Urinary bladder (tissue), 4 donors: ENCODE results near the gene PICK1. TPM values are rescaled to one million over a fixed set of nuclear protein-coding genes. Genes with fewer than 3 reads are reported as not detected.
"Not testable (repeated sequence)": the region's sequence is repeated elsewhere in the genome, so short reads cannot be mapped to it uniquely, and the experiment has no call there.

Experiments
- DNase-seq: peaks from one replicate; pipeline ENCODE4 v3.0.0-alpha.2; 2015; ENCODE audit errors: extremely low spot score
- H3K27ac ChIP-seq: one replicate; pipeline ENCODE4 v1.5.1; 2013; ENCODE audit warnings: low read depth, mild to moderate bottlenecking, moderate library complexity
- H3K36me3 ChIP-seq: one replicate; pipeline ENCODE4 v1.6.1; 2013; ENCODE audit warnings: mild to moderate bottlenecking, moderate library complexity; ENCODE audit not compliant: insufficient read depth
- H3K4me1 ChIP-seq: one replicate; pipeline ENCODE4 v1.6.1; 2013; ENCODE audit warnings: mild to moderate bottlenecking, moderate library complexity; ENCODE audit not compliant: insufficient read depth
- H3K4me3 ChIP-seq: one replicate; pipeline ENCODE4 v1.5.1; 2013; ENCODE audit warnings: low read depth, low read length
- WGBS: extraction: QIAGEN DNeasy Blood & Tissue Kit; methylation state at CpG from one replicate; pipeline ENCODE4 v1.1.7; 2013; 5-methylcytosine and 5-hydroxymethylcytosine counted together
- polyA plus RNA-seq: library from polyadenylated mRNA; stranded (reverse); fragments of 200-250 nt; gene quantifications from one replicate; pipeline ENCODE4 v1.2.3, GENCODE V29; 2013
- total RNA-seq: library from RNA; depleted of rRNA; stranded (reverse); fragments of >200 nt; gene quantifications from one replicate; pipeline ENCODE4 v1.2.3, GENCODE V29; 2014
- donor health status: healthy with polysubstance abuse.
- donor health status: healthy.

PICK1 gene
- total and polyA plus RNA-seq, 2 donors, result 13.7 to 19.4 TPM

- H3K27ac ChIP-seq, result no peak overlapping the region
- H3K36me3 ChIP-seq, result peaks cover 6% of the 10 kb centered on the region
- H3K4me3 ChIP-seq, result no peak overlapping the region
- no peak for DNase-seq
- WGBS, result 89% methylated on average over 22 of the region's 22 CpGs
- H3K4me1 ChIP-seq, result no peaks in the 10 kb centered on the region
These were observed 14.5 kb downstream of the PICK1 start for GRCh38 chr22:38071421-38072321.

DNA sequence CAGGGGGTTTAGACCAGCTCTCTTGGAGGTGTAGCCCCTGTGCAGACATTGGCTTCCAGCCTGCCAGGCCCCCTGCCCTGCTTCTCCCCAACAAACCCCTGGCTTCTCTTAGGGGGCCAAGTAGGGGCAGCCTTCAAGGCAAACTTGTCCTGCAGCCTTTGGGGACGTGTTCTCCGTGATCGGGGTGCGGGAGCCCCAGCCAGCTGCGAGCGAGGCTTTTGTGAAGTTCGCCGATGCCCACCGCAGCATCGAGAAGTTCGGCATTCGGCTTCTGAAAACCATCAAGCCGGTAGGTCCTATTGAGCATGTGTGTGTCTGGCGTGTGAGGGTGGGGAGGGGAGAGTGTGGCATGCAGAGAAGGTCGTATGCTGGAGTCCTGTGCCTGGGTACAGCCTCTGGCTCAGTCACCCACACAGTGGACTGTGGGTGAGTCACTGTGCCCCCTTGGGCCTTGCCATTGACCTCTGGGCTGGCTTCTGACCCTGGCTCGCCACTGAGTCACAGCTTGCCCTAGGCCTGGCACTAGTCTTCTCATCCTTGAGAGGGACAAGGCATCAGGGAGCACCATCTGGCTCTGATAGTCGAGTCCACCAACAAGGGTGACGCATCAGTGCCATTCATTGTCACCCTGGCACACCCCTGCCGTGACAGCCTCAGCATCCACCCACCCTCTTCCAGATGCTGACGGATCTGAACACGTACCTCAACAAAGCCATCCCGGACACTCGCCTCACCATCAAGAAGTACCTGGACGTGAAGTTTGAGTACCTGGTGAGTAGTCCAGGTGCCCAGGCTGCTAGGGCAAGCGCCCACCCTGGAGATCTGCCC, 15.3 kb downstream of the PICK1 start:
- WGBS, result 95% methylated on average over 25 of the region's 25 CpGs
- Histone ChIP-seq H3K27ac (no peak overlapping the region), H3K4me1 (no peaks in the 10 kb centered on the region), H3K4me3 (no peak overlapping the region), H3K36me3 (peaks cover 6% of the 10 kb centered on the region)
- no peak for DNase-seq

- Histone ChIP-seq H3K4me3 (no peak overlapping the region), H3K4me1 (no peaks in the 10 kb centered on the region), H3K36me3 (peaks cover 6% of the 10 kb centered on the region), H3K27ac (no peak overlapping the region)
- WGBS, result 94% methylated on average over 28 of the region's 28 CpGs
- no peak for DNase-seq
These were observed 16.2 kb downstream of the PICK1 start for GRCh38 chr22:38073150-38074130.

- no peaks in the 10 kb centered on the region for H3K4me1 ChIP-seq
- H3K27ac ChIP-seq, result no peak overlapping the region
- no peak for DNase-seq
- H3K4me3 ChIP-seq, result no peak overlapping the region
- peaks cover 6% of the 10 kb centered on the region for H3K36me3 ChIP-seq
- 83% methylated on average over 47 of the region's 47 CpGs for WGBS
These were observed 17.2 kb downstream of the PICK1 start for GRCh38 chr22:38074181-38075104.

GRCh38 chr22:38075105-38075825, 18.1 kb downstream of the PICK1 start:
- 92% methylated on average over 32 of the region's 32 CpGs for WGBS
- H3K4me1 ChIP-seq, result no peaks in the 10 kb centered on the region
- H3K4me3 ChIP-seq, result no peak overlapping the region
- no peak for DNase-seq
- H3K27ac ChIP-seq, result no peak overlapping the region
- peaks cover 6% of the 10 kb centered on the region for H3K36me3 ChIP-seq

GRCh38 chr22:38075961-38076360, 18.8 kb downstream of the PICK1 start:
- H3K4me1 ChIP-seq, result no peaks in the 10 kb centered on the region
- H3K4me3 ChIP-seq, result no peak overlapping the region
- peaks cover 6% of the 10 kb centered on the region for H3K36me3 ChIP-seq
- H3K27ac ChIP-seq, result no peak overlapping the region
- WGBS, result 85% methylated on average over 13 of the region's 13 CpGs
- DNase-seq, result no peak

DNA sequence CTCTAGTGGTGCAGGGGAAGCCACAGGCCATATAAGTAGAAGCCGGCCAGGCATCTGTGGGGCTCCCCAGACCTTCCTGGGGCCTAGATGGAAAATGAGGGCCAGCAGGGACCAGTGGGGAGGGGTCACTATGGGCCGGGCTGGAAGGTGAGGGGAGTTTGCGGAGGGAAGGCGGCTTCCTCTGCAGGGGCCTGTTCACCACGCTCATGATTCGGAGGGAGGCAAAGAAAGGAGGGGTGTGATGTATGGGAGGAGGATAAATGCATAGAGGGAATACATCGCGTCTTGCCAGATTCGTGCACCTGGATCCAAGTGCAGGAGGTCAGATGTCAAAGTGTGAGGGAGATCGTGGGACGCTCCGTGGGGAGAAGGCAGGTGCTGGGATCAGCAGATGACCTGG, 19.9 kb downstream of the PICK1 start:
- WGBS, result 89% methylated on average over 12 of the region's 12 CpGs
- no peak for DNase-seq
- H3K4me3 ChIP-seq, result no peak overlapping the region

GRCh38 chr22:38077595-38077994, 20.4 kb downstream of the PICK1 start:
- no peak overlapping the region for H3K4me3 ChIP-seq
- 76% methylated on average over 14 of the region's 14 CpGs for WGBS
- no peak for DNase-seq

More for the DNA sequence above, 19.9 kb downstream of the PICK1 start:
- Histone ChIP-seq H3K4me1 (no peaks in the 10 kb centered on the region), H3K36me3 (peaks cover 2% of the 10 kb centered on the region), H3K27ac (no peak overlapping the region)

GRCh38 chr22:38078046-38078840, 21.0 kb downstream of the PICK1 start:
- no peaks in the 10 kb centered on the region for H3K4me1 ChIP-seq
- DNase-seq, result no peak
- H3K27ac ChIP-seq, result no peak overlapping the region
- H3K4me3 ChIP-seq, result no peak overlapping the region
- no peaks in the 10 kb centered on the region for H3K36me3 ChIP-seq
- 65% methylated on average over 22 of the region's 22 CpGs for WGBS

More at GRCh38 chr22:38077595-38077994, 20.4 kb downstream of the PICK1 start:
- Histone ChIP-seq H3K27ac (no peak overlapping the region), H3K36me3 (peaks cover under 1% of the 10 kb centered on the region), H3K4me1 (no peaks in the 10 kb centered on the region)

DNA sequence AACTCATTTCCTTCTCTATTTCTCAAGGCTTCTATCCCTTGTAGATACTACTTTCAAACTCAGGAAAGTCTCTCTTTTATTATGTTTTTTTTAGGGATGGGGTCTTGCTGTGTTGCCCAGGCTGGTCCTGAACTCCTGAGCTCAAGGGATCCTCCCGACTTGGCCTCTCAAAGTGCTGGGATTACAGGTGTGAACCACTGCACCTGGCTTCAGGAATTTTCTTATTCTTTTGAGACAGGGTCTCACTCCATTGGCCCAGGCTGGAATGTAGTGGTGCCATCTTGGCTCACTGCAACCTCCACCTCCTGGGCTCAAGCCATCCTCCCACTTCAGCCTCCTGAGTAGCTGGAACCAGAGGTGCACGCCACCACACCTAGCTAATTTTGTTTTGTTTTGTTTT, 22.0 kb downstream of the PICK1 start:
- 94% methylated on average over 2 of the region's 2 CpGs for WGBS

GRCh38 chr22:38079804-38080203, 22.6 kb downstream of the PICK1 start:
- WGBS, result 90% methylated on average over 7 of the region's 7 CpGs

More for the DNA sequence above, 22.0 kb downstream of the PICK1 start:
- not testable (repeated sequence) for DNase-seq, H3K36me3 ChIP-seq, H3K4me1 ChIP-seq, H3K27ac ChIP-seq, H3K4me3 ChIP-seq

More at GRCh38 chr22:38079804-38080203, 22.6 kb downstream of the PICK1 start:
- H3K4me1 ChIP-seq, result no peaks in the 10 kb centered on the region
- no peak overlapping the region for H3K4me3 ChIP-seq
- H3K27ac ChIP-seq, result no peak overlapping the region
- no peaks in the 10 kb centered on the region for H3K36me3 ChIP-seq
- no peak for DNase-seq
